Duodenal mucosa (tissue), 2 donors: ENCODE data around the gene NRXN3.

Source experiments
- H3K27ac ChIP-seq: one replicate; pipeline ENCODE4 v1.7.0; 2013; ENCODE audit warnings: low read depth, low read length
- H3K27me3 ChIP-seq, 2 donors: one replicate each; pipeline ENCODE4 v1.7.0; 2013; ENCODE audit warnings: low read length in 2 of 2, control low read depth in 1 of 2; ENCODE audit not compliant: insufficient read depth in 2 of 2, control insufficient read depth in 1 of 2
- H3K36me3 ChIP-seq, 2 donors: one replicate each; pipeline ENCODE4 v1.7.0; 2013; ENCODE audit warnings: low read length in 2 of 2, control low read depth in 1 of 2; ENCODE audit not compliant: insufficient read depth in 2 of 2, control insufficient read depth in 1 of 2
- H3K4me1 ChIP-seq, 2 donors: one replicate each; pipeline ENCODE4 v1.7.0; 2013; ENCODE audit warnings: low read length in 2 of 2, control low read depth in 1 of 2; ENCODE audit not compliant: insufficient read depth in 2 of 2, control insufficient read depth in 1 of 2
- H3K4me3 ChIP-seq, 2 donors: one replicate each; pipeline ENCODE4 v1.7.0; 2013; ENCODE audit warnings: low read length in 2 of 2, low read depth in 1 of 2
- H3K9ac ChIP-seq, 2 donors: one replicate each; pipeline ENCODE4 v1.7.0; 2013; ENCODE audit warnings: low read length in 2 of 2, low read depth in 1 of 2
- H3K9me3 ChIP-seq, 2 donors: one replicate each; pipeline ENCODE4 v1.7.0; 2013; ENCODE audit warnings: low read length in 2 of 2, control low read depth in 1 of 2; ENCODE audit not compliant: control insufficient read depth in 1 of 2

The NRXN3 gene

DNA sequence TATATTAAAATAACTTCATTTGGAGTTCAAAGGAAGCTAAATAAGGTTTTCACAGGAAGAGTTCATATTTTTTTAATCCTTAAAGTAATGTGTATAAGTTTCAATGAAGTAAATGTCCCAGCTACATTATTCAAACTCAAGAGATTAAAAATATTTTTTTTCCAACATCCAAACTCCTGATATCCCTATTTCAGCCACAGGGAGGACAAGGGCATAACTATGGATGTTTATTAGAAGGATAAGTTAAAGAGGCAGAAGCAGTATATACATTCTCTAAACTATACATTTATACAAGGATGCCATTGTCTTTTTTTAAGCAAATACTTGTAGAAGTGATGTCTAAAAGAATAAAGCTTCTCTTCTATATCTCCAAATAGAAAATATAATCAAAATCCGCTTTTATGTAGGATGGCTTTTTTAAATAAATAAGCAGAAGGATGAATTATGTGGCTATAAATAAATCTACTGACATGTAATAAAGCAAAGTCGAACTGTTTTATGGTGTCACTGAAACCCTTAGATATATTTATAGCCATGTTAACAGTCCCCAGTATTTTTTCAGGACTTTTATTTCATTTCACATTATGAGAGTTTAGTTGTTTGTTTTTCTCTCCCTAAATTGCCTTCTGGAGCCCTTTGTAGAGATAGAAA, 1104.6 kb downstream of the NRXN3 start:
- Histone ChIP-seq H3K4me3 (no peak overlapping the region), H3K27me3 (peaks cover 5 to 17% of the 10 kb centered on the region in 2 donors), H3K4me1 (peaks cover 7 to 15% of the 10 kb centered on the region in 2 donors), H3K9me3 (no peaks in the 10 kb centered on the region), H3K27ac (no peak overlapping the region), H3K9ac (no peak overlapping the region), H3K36me3 (no peaks in the 10 kb centered on the region)

DNA sequence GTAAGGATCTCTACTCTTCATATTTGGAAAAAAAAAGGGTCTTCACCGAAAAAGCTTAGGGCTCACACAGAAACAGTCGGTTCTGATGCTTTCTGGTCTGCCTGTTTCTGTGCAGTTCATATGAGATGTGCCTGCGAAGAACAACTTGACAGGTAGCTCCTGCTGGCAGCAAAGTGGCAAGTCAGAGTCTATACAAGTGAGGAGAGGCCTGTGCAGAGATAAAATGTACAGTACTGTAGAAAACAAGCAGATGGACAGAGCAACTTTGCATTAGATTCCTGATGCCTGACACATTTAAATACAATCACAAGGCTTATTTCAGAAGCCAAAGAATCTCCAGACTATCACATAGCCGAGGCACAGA, 1105.1 kb downstream of the NRXN3 start:
- no peak overlapping the region for H3K9ac ChIP-seq
- H3K4me1 ChIP-seq: peaks cover 7 to 16% of the 10 kb centered on the region in 2 donors
- H3K4me3 ChIP-seq: no peak overlapping the region
- no peaks in the 10 kb centered on the region for H3K36me3 ChIP-seq
- H3K27ac ChIP-seq: no peak overlapping the region
- no peaks in the 10 kb centered on the region for H3K9me3 ChIP-seq
- peaks cover 7 to 21% of the 10 kb centered on the region in 2 donors for H3K27me3 ChIP-seq

DNA sequence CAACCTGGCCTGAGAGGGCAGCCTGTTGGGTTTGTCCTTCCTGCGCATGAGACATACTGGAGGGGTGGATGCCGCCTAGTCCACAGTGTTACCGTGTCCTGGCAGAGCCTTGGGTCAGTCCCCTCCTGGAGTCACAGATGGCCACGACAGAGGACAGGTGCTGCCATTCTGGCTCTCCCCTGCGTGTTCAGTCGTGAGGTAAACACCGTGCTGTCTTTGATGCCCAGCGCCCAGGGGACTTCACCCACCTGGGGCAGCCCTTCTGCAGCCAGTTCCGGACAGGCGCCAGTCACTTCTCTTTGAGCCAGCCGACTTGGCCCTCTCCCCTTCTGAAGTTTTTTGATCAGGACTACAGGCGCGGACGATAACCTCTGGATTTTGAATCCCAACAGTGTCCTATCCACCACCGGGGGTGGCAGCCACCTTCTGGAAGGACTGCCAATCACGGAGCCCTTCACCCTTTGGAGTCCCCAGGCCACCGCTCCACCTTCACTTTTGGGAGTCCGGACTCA, 1108.2 kb downstream of the NRXN3 start:
- H3K27me3 ChIP-seq: peaks cover 12 to 26% of the 10 kb centered on the region in 2 donors
- no peaks in the 10 kb centered on the region for H3K9me3 ChIP-seq
- H3K4me1 ChIP-seq: peaks cover 7 to 16% of the 10 kb centered on the region in 2 donors
- no peak overlapping the region for H3K9ac ChIP-seq
- H3K36me3 ChIP-seq: no peaks in the 10 kb centered on the region
- peak overlapping the region; percentile 65 to 71 for H3K4me3 ChIP-seq
- H3K27ac ChIP-seq: no peak overlapping the region

DNA sequence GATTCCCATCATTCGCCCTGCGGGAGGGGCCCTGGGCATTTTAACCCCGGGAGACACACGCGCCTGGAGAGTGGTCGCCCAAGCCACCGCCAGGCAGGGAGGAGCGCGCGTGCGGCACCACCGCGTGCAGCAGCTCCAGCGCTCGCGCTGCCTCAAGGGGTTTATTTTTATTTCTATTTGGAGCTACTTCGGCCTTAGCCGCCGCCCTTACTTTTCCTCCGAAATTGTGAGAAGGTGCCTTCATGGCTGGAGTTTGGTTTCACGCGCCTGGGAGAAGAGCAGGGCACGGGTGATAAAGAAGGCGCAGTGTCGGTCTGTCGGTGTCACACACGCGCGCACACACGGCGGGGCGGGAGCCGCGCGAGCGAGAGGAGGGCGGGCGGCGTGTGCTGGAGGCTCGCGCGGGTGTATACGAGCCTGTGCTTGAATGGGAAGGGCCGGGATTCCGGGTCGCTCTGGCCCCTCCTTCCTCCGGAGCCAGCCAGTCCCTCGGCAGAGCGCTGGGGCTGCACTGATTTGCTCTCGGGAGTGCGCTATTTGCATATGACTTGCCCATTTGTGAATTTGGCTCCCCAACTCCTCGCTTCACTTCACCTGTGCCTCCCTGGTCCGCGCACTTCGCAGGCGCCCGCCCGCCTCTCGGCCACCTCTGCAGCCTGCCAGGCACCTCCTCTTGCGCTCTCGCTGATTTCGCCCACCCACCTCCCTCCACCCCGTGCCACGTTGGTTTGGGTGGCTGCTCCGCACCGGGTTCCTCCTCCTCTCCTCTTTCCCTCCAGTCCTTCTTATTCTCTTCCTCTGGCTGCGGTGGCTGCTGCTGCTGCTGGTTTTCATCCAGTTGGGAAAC, 1108.8 kb downstream of the NRXN3 start:
- no peaks in the 10 kb centered on the region for H3K36me3 ChIP-seq
- peak overlapping the region; percentile 31 to 38 for H3K9ac ChIP-seq
- peak overlapping the region; percentile 65 to 71 for H3K4me3 ChIP-seq
- H3K27me3 ChIP-seq: peaks cover 12 to 26% of the 10 kb centered on the region in 2 donors
- H3K4me1 ChIP-seq: peaks cover 7 to 16% of the 10 kb centered on the region in 2 donors
- H3K27ac ChIP-seq: no peak overlapping the region
- no peaks in the 10 kb centered on the region for H3K9me3 ChIP-seq

DNA sequence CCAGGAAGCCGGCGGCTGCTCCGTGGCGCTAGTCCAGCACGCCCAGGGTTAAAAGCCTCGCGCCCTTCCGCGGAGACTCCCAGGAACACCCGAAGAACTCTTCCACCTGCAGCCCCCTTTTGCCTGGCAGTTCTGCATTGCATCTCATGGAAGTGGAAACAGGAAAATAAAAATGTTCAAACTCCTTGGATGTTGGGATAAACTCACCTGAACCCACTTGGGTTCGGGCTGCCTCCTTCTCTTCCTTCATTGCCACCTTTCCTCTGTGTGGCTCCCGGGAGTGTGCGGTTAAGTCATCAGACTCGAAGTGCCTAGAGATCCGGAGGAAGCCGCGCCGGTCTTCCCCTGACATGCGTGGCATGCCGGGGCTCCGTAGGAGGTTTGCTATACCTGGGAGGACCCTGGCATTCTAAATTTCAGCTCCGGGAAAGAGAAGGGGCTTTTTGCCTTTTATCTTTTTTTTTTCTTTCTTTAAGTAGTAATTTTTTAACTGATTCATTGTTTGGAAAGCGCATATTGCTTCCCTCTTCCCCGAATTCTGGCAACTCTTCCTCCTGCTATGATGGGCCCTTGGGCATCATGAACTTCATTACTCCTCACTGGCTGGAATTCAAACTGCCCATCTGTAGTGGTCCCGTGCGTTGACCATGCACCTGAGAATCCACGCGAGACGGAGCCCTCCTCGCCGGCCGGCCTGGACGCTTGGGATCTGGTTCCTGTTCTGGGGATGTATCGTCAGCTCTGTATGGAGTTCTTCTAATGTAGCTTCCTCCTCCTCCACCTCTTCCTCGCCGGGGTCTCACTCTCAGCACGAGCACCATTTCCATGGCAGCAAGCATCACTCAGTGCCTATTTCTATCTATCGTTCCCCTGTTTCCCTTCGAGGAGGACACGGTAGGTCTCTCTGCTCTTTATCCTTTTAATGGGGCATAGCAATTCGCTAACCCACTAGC, 1109.7 kb downstream of the NRXN3 start:
- peak overlapping the region; percentile 65 to 71 for H3K4me3 ChIP-seq
- H3K9me3 ChIP-seq: no peaks in the 10 kb centered on the region
- H3K36me3 ChIP-seq: no peaks in the 10 kb centered on the region
- peak overlapping the region in 1 of 2 donors; percentile 31 for H3K9ac ChIP-seq
- peaks cover 7 to 16% of the 10 kb centered on the region in 2 donors for H3K4me1 ChIP-seq
- no peak overlapping the region for H3K27ac ChIP-seq
- H3K27me3 ChIP-seq: peaks cover 12 to 26% of the 10 kb centered on the region in 2 donors

DNA sequence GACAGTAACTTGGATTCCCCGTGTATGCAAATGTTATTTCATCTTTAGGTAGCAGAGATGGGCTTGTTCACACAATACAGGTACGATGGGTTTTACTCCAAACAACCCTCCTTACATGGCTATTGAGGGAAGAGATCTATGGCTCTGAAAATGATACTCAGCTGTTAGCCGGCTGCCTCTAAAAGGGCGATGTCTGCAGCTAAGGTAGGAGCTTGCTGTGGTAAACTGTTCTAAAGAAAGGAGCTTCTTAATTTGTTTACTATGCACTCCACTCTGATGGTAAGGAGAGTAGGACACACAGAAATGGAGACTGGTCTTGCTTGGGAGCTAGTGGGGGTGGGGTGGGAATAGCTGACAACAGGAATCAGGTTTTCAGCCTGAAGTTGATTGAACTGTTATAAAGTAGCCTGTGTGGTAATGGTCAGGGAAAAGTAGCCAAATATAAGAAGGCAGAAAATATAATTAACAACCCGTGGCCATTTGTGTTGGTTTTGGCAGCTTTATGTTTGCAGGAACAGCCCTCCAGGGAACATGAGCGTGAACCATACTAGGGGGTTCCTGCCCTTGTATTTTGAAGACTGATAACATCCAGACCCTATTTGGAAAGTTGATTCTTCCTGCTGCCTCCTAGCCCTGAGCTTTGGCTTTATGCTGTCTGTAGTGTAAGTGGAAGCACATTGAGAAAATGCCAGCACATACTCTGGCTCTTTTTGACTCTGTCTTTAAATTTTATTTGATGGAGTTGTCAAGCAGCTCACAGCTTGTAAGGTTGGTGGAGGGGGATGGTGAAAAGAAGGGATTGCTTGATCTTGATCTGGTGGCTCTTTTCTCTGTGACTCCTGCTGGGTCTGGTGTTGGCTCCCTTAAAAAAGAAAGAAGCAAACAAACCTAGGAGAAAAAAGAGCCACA, 1111.3 kb downstream of the NRXN3 start:
- Histone ChIP-seq H3K4me1 (peaks cover 7 to 16% of the 10 kb centered on the region in 2 donors), H3K27ac (no peak overlapping the region), H3K9me3 (no peaks in the 10 kb centered on the region), H3K36me3 (no peaks in the 10 kb centered on the region), H3K9ac (no peak overlapping the region), H3K4me3 (peak overlapping the region; percentile 3 to 26), H3K27me3 (peaks cover 12 to 26% of the 10 kb centered on the region in 2 donors)

DNA sequence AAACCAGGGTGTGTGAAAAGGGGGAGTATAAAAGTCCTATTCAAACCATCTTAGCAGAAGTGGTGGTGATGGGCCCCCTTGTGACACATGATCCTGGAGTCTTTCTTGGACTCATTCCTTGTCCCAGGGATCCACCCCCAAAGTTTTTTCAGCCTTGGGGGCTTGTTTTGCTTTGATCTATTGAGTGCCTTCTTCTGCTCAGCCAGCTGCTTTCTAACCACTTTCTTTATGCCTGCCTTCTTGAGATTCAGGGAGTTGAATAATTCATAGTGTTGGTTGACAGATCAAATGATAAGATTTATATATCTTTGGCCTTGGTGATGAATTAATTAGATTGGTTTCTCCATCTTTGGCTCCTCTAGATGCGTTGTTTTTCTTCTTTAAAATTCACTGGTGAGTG, 1114.4 kb downstream of the NRXN3 start:
- Histone ChIP-seq H3K36me3 (no peaks in the 10 kb centered on the region), H3K27ac (no peak overlapping the region), H3K9me3 (no peaks in the 10 kb centered on the region), H3K9ac (no peak overlapping the region), H3K4me3 (no peak overlapping the region), H3K27me3 (peaks cover 7 to 9% of the 10 kb centered on the region in 2 donors), H3K4me1 (peaks cover 0 to 2% of the 10 kb centered on the region in 2 donors)

DNA sequence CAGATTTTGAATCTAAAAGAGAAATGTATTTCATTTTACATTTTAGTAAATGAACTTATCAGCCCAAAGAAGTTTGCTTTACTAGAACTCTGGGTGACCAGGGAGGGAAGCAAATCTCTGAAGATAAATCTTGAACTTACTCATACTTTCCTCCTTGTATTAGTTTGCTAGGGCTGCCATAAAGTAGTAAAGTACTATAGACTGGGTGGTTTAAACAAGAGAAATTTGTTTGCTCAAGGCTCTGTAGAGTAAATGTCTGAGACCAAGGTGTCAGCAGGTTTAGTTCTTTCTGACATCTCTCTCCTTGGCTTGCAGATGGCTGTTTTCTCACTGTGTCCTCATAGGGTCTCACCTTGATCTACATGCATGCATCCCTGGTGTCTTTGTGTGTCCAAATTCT, 1115.1 kb downstream of the NRXN3 start:
- H3K9ac ChIP-seq: no peak overlapping the region
- no peak overlapping the region for H3K4me3 ChIP-seq
- peaks cover 5% of the 10 kb centered on the region in 2 donors for H3K27me3 ChIP-seq
- no peaks in the 10 kb centered on the region for H3K4me1 ChIP-seq
- no peaks in the 10 kb centered on the region for H3K9me3 ChIP-seq
- H3K36me3 ChIP-seq: no peaks in the 10 kb centered on the region
- no peak overlapping the region for H3K27ac ChIP-seq

DNA sequence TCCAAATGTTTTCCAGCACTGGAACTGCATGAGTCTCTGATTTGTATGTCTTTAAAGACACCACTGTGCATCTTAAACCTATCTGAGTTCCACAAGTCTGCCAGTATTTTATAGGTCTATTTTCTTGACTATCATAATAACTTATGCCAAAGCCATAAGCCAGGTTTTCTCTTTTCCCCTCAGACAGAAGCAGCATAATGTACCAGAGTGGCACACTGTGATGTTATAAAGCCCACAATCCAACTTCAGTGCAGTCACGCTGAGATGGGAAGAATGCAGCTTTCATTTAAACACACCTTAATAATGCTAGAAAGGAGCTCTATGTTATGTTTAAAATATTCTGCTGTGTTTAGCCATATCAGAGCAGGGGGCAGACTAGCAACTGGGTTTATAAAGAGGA, 1117.8 kb downstream of the NRXN3 start:
- Histone ChIP-seq H3K4me1 (no peaks in the 10 kb centered on the region), H3K4me3 (no peak overlapping the region), H3K27ac (no peak overlapping the region), H3K9ac (no peak overlapping the region), H3K36me3 (no peaks in the 10 kb centered on the region), H3K27me3 (no peaks in the 10 kb centered on the region), H3K9me3 (no peaks in the 10 kb centered on the region)
